Cerebellar cortex (tissue), 1 donor: ENCODE data around the gene DNAJC15.
A peak's percentile ranks its signal among the peaks of the same experiment; 100 is the strongest.
"Not testable (repeated sequence)": the region's sequence is repeated elsewhere in the genome, so short reads cannot be mapped to it uniquely, and the experiment has no call there.

Experiments
- DNase-seq: peaks from one replicate; pipeline ENCODE4 v3.0.0-alpha.2; 2015; ENCODE audit warnings: low spot score

The DNAJC15 gene

GRCh38 chr13:43005460-43006236 lies 17.7 kb upstream of the DNAJC15 start:
- no peak for DNase-seq

- no peak for DNase-seq
Measured at GRCh38 chr13:43006893-43007631, 16.3 kb upstream of the DNAJC15 start.

GRCh38 chr13:43008596-43008995 lies 14.8 kb upstream of the DNAJC15 start:
- no peak for DNase-seq

- DNase-seq = no peak
Measured at GRCh38 chr13:43009506-43009905, 13.9 kb upstream of the DNAJC15 start.

- DNase-seq = peak; percentile 44
Measured at GRCh38 chr13:43014162-43014561, 9.2 kb upstream of the DNAJC15 start.

- no peak for DNase-seq
Measured at GRCh38 chr13:43016226-43016625, 7.2 kb upstream of the DNAJC15 start.

- no peak for DNase-seq
Measured at GRCh38 chr13:43019811-43020210, 3.6 kb upstream of the DNAJC15 start.

GRCh38 chr13:43020794-43021193 lies 2.6 kb upstream of the DNAJC15 start:
- DNase-seq = no peak

- DNase-seq = no peak
Measured at GRCh38 chr13:43021926-43022670, 1.3 kb upstream of the DNAJC15 start.

- no peak for DNase-seq
Measured at GRCh38 chr13:43022934-43023288, 475 bp upstream of the DNAJC15 start.

GRCh38 chr13:43026262-43026661 lies 2.9 kb downstream of the DNAJC15 start:
- no peak for DNase-seq

GRCh38 chr13:43030548-43030947 lies 7.2 kb downstream of the DNAJC15 start:
- no peak for DNase-seq

- DNase-seq = no peak
Measured at GRCh38 chr13:43031881-43032280, 8.5 kb downstream of the DNAJC15 start.

- DNase-seq = no peak
Measured at GRCh38 chr13:43033038-43033437, 9.7 kb downstream of the DNAJC15 start.

- peak; percentile 10 for DNase-seq
Measured at GRCh38 chr13:43036351-43037250, 13.2 kb downstream of the DNAJC15 start.

GRCh38 chr13:43039966-43040365 lies 16.6 kb downstream of the DNAJC15 start:
- DNase-seq = no peak

- DNase-seq = not testable (repeated sequence)
Measured at GRCh38 chr13:43040581-43041368, 17.4 kb downstream of the DNAJC15 start.

- no peak for DNase-seq
Measured at GRCh38 chr13:43041369-43041921, 18.1 kb downstream of the DNAJC15 start.

- DNase-seq = no peak
Measured at GRCh38 chr13:43042410-43042921, 19.1 kb downstream of the DNAJC15 start.

- DNase-seq = no peak
Measured at GRCh38 chr13:43044720-43045301, 21.4 kb downstream of the DNAJC15 start.
